Fibroblast of skin of scalp (primary cell): ENCODE measurements around the gene GNE.
"Not testable (repeated sequence)": the region's sequence is repeated elsewhere in the genome, so short reads cannot be mapped to it uniquely, and the experiment has no call there.

Source experiments
- DNase-seq: peaks from one replicate; pipeline ENCODE4 v3.0.0-alpha.2; 2013

The GNE gene

GRCh38 chr9:36207546-36208012 lies 50.7 kb downstream of the GNE start:
- no peak for DNase-seq

DNA sequence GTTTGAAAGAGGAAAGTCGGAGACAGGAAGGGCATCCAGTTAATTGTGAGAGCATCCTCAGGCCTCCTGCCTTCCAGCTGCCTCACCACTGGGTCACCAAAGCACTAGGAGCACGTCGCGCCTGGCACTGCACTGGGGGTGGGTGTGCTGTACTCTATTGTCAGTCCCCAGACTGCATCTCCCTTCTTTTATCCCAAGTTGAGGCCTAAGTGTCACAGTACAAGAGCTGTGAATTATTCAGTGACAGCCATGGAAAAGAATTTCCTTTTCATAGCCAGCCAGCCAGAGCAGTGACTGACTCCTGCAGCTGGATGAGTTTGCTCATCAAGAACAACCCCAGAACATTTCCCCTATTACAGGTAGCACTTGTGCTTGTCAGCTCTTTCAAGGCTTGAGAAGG lies 51.2 kb downstream of the GNE start:
- DNase-seq: peak; percentile 25

- no peak for DNase-seq
Observed at GRCh38 chr9:36204906-36205547, 53.2 kb downstream of the GNE start.

DNA sequence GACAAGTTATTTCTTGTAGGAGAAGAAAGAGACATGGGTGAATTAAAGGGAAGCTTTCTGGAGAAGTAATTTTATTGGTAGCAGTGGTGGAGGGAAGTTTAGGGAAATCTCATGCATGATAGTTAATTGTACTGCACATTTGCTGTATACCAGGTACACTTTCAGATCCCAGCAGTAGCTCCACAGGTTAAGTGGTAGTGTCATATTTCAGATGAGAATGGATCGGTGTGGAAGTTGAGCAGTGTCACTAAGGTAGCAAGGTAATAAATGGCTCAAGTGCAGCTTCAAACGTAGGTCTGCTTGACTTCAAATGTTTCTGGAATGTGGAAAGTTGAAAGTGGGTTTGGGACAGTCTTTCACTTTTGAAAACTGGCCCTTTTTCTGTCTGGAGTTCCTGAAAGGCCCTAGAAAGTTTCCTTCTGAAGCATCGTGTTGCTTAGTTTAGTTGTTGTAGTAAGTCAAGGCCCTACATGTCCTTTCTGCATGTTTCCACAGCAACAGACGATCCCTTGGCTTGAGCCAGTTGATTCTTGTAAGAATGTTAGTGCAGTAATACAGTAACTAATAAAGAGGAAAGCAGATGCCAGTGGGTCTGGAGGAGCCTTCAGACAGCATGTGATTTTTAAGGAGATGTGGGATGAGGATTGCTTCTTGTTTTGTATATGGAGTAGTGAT lies 63.8 kb downstream of the GNE start:
- no peak for DNase-seq

GRCh38 chr9:36193023-36193422 lies 65.2 kb downstream of the GNE start:
- DNase-seq: no peak

DNA sequence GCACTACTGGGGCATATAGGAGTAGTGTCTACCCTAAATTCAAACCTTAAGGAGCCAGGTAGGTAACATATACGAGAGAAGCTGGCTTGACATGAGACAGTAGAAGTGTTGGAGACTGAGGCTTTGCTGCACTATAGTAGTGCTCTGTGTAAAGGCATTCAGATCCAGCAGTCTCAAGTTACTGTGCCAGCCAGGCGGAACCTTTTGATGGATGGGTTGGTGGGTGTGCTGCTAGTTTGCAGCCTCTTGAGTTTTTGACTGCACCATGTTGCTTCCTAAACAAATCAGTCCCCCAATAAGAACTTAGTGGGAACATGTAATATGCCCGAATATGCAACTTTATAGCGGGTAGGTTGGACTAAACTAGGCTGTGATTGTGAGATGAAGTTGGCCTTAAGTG lies 66.1 kb downstream of the GNE start:
- DNase-seq: no peak

- no peak for DNase-seq
Observed at GRCh38 chr9:36191686-36192085, 66.6 kb downstream of the GNE start.

DNA sequence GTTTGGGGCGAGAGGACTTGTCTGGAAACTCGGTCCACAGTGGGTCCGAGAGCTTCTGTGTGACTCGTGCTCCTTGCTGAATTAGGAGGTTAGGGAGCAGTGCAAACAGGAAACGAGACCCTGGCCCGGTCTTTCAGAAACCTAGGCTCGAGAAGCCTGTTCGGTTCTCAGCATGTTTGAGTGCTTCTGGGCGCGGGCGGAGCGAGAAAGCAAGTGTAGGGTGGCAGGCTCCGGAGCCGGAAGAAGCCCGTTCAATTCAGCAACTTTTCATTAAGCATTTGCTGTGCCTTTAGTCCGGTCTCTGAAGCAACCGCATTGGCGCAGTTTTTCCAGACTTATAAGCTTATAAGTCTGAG lies 67.0 kb downstream of the GNE start:
- peak; percentile 12 for DNase-seq

GRCh38 chr9:36190388-36191289 lies 67.6 kb downstream of the GNE start, which contains the start of gene CLTA:
Gene CLTA, plus strand, starts transcription at chr9:36190921. Its CDS starts 136 bp downstream, at chr9:36191057.
- peak; percentile 99 for DNase-seq

- DNase-seq: no peak
Observed at GRCh38 chr9:36189976-36190375, 68.3 kb downstream of the GNE start.

DNA sequence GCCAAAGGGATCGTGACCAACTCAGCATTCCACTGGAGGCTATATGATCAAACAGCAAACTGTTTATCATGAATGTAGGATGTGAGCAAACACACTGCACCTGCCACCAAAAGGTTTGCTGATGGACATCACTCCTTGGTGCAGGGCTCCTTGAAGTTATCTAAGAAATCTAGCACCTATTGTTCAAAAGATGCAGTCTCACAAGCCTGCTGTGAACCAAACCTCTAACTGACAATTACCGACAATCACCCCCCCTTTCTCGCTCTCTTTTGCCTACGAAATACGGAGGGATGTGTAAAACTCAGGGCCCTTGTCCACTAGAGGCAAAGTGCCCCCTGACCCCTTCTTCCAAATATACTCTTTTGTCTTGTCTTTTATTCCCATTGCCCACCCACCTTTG lies 70.0 kb downstream of the GNE start:
- no peak for DNase-seq

GRCh38 chr9:36187414-36187813 lies 70.8 kb downstream of the GNE start:
- peak; percentile 93 for DNase-seq

DNA sequence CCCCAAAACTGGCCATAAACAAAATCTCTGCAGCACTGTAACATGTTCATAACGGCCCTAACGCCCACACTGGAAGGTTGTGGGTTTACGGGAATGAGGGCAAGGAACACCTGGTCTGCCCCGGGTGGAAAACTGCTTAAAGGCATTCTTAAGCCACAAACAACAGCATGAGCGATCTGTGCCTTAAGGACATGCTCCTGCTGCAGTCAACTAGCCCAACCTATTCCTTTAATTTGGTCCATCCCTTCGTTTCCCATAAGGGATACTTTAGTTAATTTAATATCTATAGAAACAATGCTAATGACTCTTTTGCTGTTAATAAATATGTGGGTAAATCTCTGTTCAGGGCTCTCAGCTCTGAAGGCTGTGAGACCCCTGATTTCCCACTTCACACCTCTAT lies 78.0 kb downstream of the GNE start:
- not testable (repeated sequence) for DNase-seq

GRCh38 chr9:36177571-36177970 lies 80.7 kb downstream of the GNE start:
- no peak for DNase-seq

DNA sequence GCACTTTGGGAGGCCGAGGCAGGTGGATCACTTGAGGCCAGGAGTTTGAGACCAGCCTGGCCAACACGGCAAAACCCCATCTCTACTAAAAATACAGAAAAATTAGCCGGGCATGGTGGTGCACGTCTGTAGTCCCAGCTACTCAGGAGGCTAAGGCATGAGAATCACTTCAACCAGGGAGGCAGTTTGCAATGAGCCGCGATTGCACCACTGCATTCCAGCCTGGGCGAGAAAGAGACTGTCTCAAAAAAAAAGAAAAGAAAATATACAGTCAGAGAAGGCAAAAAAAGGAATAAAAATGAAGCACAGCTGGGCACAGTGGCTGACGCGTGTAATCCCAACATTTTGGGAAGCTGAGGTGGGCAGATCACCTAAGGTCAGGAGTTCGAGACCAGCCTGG lies 81.8 kb downstream of the GNE start:
- not testable (repeated sequence) for DNase-seq

GRCh38 chr9:36175209-36175608 lies 83.0 kb downstream of the GNE start:
- DNase-seq: not testable (repeated sequence)

DNA sequence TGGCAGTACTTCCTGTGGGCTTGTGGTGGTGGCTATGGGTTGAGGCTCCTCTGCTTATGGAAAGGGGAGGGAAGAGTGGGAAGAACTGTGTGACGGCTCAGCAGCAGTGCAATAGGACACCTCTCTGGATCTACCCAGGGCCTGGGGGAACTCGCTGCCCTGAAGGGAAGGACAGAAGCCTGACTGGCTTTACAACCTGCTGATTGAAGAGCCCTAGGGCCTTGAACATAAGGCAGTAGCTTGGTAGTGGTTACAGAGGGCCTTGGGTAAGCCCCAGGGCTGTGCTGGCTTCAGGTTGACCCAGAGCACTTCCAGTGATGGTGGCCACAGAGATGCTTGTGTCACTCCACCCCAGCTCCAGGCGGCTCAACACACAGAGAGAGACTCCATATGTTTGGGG lies 83.5 kb downstream of the GNE start:
- no peak for DNase-seq

GRCh38 chr9:36174271-36174670 lies 84.0 kb downstream of the GNE start:
- no peak for DNase-seq

DNA sequence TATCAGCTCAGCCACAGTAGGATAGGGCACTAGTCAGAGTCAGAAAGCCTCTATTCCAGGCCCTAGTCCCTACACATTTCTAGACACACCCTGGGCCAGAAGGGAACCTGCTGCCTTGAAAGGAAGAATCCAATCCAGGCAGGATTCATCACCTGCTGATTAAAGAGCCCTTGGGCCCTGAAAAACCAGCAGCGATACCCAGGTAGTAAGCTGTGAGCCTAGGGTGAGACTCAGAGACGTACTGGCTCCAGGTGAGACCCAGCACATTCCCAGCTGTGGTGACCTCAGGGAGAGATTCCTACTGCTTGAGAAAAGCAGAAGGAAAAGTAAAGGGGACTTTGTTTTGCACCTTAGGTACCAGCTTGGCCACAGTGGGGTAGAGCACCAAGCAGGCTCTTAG lies 84.4 kb downstream of the GNE start:
- no peak for DNase-seq

DNA sequence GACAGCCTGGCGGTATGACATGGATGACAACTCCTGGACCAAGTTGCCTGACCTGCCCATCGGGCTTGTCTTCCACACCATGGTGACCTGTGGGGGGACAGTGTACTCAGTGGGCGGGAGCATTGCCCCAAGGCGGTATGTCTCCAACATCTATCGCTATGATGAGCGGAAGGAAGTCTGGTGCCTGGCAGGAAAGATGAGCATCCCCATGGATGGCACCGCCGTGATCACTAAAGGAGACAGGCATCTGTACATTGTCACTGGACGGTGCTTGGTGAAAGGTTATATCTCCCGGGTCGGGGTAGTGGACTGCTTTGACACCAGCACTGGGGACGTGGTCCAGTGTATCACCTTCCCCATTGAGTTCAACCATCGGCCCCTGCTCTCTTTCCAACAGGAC lies 87.7 kb downstream of the GNE start:
- no peak for DNase-seq

DNA sequence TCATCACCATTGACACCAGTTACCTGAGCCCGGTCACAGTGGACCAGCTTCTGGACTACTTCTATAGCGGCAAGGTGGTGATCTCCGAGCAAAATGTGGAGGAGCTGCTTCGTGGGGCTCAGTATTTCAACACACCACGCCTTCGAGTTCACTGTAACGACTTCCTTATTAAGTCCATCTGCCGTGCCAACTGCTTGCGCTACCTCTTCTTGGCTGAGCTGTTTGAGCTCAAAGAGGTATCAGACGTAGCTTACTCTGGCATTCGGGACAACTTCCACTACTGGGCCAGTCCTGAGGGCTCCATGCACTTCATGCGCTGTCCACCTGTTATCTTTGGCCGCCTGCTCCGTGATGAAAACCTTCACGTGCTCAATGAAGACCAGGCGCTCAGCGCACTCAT lies 88.5 kb downstream of the GNE start:
- no peak for DNase-seq

- no peak for DNase-seq
Observed at GRCh38 chr9:36169166-36169565, 89.1 kb downstream of the GNE start, which contains the start of gene CCIN. Gene CCIN, plus strand, starts transcription at chr9:36169388. Its CDS starts 115 bp downstream, at chr9:36169503.
